NOMO-1 (cell line): ENCODE measurements around the gene GRIK1.
A peak's percentile ranks its signal among the peaks of the same experiment; 100 is the strongest.
"Not testable (repeated sequence)": the region's sequence is repeated elsewhere in the genome, so short reads cannot be mapped to it uniquely, and the experiment has no call there.

Experiments used
- DNase-seq, 2 experiments: peaks; one replicate each; lab custom pipeline; 2025; ENCODE audit not compliant: unreplicated experiment in 2 of 2; lab: John Stamatoyannopoulos, UW

The GRIK1 gene

GRCh38 chr21:29939924-29940275 is at the start of gene GRIK1:
GRIK1 (minus strand) TSS chr21:29939996.
- DNase-seq: peak; percentile 5 to 9

- no peak for DNase-seq
Measured at GRCh38 chr21:29987762-29988161, 48.0 kb upstream of the GRIK1 start.

- DNase-seq: no peak
Measured at GRCh38 chr21:29985866-29986265, 46.1 kb upstream of the GRIK1 start.

- no peak for DNase-seq
Measured at GRCh38 chr21:29979043-29979442, 39.2 kb upstream of the GRIK1 start.

GRCh38 chr21:29975776-29976175 is 36.0 kb upstream of the GRIK1 start:
- no peak for DNase-seq

- no peak for DNase-seq
Measured at GRCh38 chr21:29973258-29973657, 33.5 kb upstream of the GRIK1 start.

GRCh38 chr21:29961291-29962027 is 21.7 kb upstream of the GRIK1 start:
- no peak for DNase-seq

- DNase-seq: no peak
Measured at GRCh38 chr21:29958551-29958950, 18.8 kb upstream of the GRIK1 start.

GRCh38 chr21:29958035-29958434 is 18.2 kb upstream of the GRIK1 start:
- not testable (repeated sequence) for DNase-seq

GRCh38 chr21:29953690-29954089 is 13.9 kb upstream of the GRIK1 start:
- no peak for DNase-seq

- DNase-seq: no peak
Measured at GRCh38 chr21:29953072-29953471, 13.3 kb upstream of the GRIK1 start.

GRCh38 chr21:29951911-29952310 is 12.1 kb upstream of the GRIK1 start:
- no peak for DNase-seq

- DNase-seq: no peak
Measured at GRCh38 chr21:29949991-29950390, 10.2 kb upstream of the GRIK1 start.

GRCh38 chr21:29947119-29947518 is 7.3 kb upstream of the GRIK1 start:
- no peak for DNase-seq

- DNase-seq: no peak
Measured at GRCh38 chr21:29943885-29944284, 4.1 kb upstream of the GRIK1 start.

GRCh38 chr21:29942034-29942433 is 2.2 kb upstream of the GRIK1 start:
- DNase-seq: no peak

GRCh38 chr21:29940991-29941390 is 1.2 kb upstream of the GRIK1 start:
- DNase-seq: no peak

- DNase-seq: no peak
Measured at GRCh38 chr21:29940361-29940760, 565 bp upstream of the GRIK1 start.

GRCh38 chr21:29939104-29939923 is 482 bp downstream of the GRIK1 start:
- DNase-seq: no peak

GRCh38 chr21:29938776-29939103 is 1.1 kb downstream of the GRIK1 start:
- no peak for DNase-seq

GRCh38 chr21:29933088-29933487 is 6.7 kb downstream of the GRIK1 start:
- no peak for DNase-seq

- DNase-seq: no peak
Measured at GRCh38 chr21:29928537-29928936, 11.3 kb downstream of the GRIK1 start.
